Hepatocyte (in vitro differentiated cells): Measurements from ENCODE around the gene GP5. TPM values are rescaled to one million over a fixed set of nuclear protein-coding genes. Genes with fewer than 3 reads are reported as not detected.

Source experiments
- DNase-seq: peaks from one replicate; pipeline ENCODE4 v3.0.0-alpha.2; 2016; ENCODE audit warnings: low spot score
- H2AFZ ChIP-seq: fragments of 200-600 bp; sonication (generic); 2 replicates; pipeline ENCODE4 v1.6.0; 2016; ENCODE audit warnings: antibody characterized with exemption, mild to moderate bottlenecking
- H3K27ac ChIP-seq: fragments of 200-600 bp; sonication (generic); 2 replicates; pipeline ENCODE4 v1.5.1; 2016; ENCODE audit warnings: mild to moderate bottlenecking
- H3K27me3 ChIP-seq: fragments of 200-600 bp; sonication (generic); 2 replicates; pipeline ENCODE4 v1.6.1; 2016
- H3K36me3 ChIP-seq: fragments of 200-600 bp; sonication (generic); replicated peaks from 2 replicates; pipeline ENCODE4 v1.5.1; 2016; ENCODE audit warnings: low read depth; ENCODE audit not compliant: insufficient read depth
- H3K4me1 ChIP-seq: fragments of 200-600 bp; sonication (generic); 2 replicates; pipeline ENCODE4 v1.5.1; 2016; ENCODE audit warnings: mild to moderate bottlenecking, moderate library complexity; ENCODE audit not compliant: insufficient read depth
- H3K4me2 ChIP-seq: fragments of 200-600 bp; sonication (generic); 2 replicates; pipeline ENCODE4 v1.6.0; 2016
- H3K4me3 ChIP-seq: fragments of 200-600 bp; sonication (generic); 2 replicates; pipeline ENCODE4 v1.5.1; 2016; ENCODE audit warnings: mild to moderate bottlenecking
- H3K79me2 ChIP-seq: fragments of 200-600 bp; sonication (generic); 2 replicates; pipeline ENCODE4 v1.6.0; 2017; ENCODE audit warnings: mild to moderate bottlenecking
- H3K9me2 ChIP-seq: fragments of 200-600 bp; sonication (generic); replicated peaks from 2 replicates; pipeline ENCODE4 v1.6.0; 2017; ENCODE audit warnings: mild to moderate bottlenecking; ENCODE audit not compliant: insufficient read depth
- H3K9me3 ChIP-seq: fragments of 200-600 bp; sonication (generic); 2 replicates; pipeline ENCODE4 v1.5.1; 2016; ENCODE audit warnings: low read depth, mild to moderate bottlenecking
- H4K20me1 ChIP-seq: fragments of 200-600 bp; sonication (generic); 2 replicates; pipeline ENCODE4 v1.6.0; 2016; ENCODE audit warnings: mild to moderate bottlenecking; ENCODE audit not compliant: insufficient read depth, poor library complexity, severe bottlenecking
- EZH2 ChIP-seq: fragments of 200-600 bp; sonication (generic); IDR thresholded peaks from 2 replicates; pipeline ENCODE4 v1.6.1; 2016; ENCODE audit warnings: antibody characterized with exemption, mild to moderate bottlenecking, borderline replicate concordance
- EZH2phosphoT487 ChIP-seq: fragments of 200-600 bp; sonication (generic); IDR thresholded peaks from one replicate; pipeline ENCODE4 v1.6.1; 2018; ENCODE audit warnings: antibody characterized with exemption, mild to moderate bottlenecking, low read depth, moderate library complexity; ENCODE audit not compliant: unreplicated experiment, severe bottlenecking
- WGBS: methylation state at CpG from one replicate; pipeline ENCODE4 v1.1.6; 2016; ENCODE audit warnings: low lambda C conversion rate; ENCODE audit errors: missing lambda C conversion rate; 5-methylcytosine and 5-hydroxymethylcytosine counted together
- polyA plus RNA-seq: library from polyadenylated mRNA; unstranded; fragments of >200 nt; fragmentation: Nextera tagmentation; extraction: Ambion mirVana; gene quantifications from 2 replicates; pipeline ENCODE4 v1.2.1, GENCODE V29; 2016
- total RNA-seq: library from RNA; depleted of rRNA; stranded (reverse); fragments of >200 nt; gene quantifications from 2 replicates; pipeline ENCODE4 v1.2.3, GENCODE V29; 2014
- TF ChIP-seq, protein P1 (sequence below): fragments of 200-600 bp; sonication (generic); IDR thresholded peaks from 2 replicates; pipeline ENCODE4 v1.5.1; 2016; ENCODE audit warnings: antibody characterized with exemption, mild to moderate bottlenecking; ENCODE audit not compliant: poor library complexity

Gene GP5
- total and polyA plus RNA-seq, 2 experiments from 2014 or later, result 0.27 TPM; not detected in 1

DNA sequence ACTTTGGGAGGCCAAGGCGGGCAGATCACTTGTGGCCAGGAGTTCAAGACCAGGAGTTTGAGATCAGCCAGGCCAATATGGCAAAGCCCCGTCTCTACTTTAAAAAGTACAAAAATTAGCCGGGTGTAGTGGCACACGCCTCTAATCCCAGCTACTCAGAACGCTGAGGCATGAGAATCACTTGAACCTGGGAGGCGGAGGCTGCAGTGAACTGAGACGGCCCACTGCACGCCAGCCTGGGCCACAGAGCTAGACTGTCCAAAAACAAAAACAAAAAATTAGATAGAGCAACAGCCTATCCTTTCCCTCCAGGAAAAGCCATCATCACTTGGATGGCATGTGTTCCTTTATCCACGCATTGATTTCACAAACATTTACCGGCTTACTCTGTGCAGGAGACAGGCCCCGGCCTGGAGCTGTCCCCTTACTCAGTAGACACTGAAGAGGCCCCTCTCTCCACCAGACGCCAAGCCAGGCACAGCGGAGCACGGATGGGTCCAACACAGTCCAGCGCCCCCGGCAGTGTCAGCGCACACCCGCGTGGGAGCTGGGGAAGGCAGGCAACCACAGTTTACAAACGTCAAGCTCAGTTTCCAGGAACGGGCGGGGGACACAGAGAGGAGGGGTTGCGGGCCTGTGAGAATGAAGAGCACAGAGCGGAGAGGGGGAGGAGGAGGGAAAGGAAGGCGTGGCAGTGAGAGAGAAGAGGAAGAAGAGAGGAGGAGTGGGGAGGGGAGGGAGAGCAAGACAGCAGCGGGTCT, 3.1 kb downstream of the GP5 start:
- no peak for TF ChIP-seq EZH2phosphoT487
- no peak for TF ChIP-seq EZH2
- TF ChIP-seq, protein P1, sequence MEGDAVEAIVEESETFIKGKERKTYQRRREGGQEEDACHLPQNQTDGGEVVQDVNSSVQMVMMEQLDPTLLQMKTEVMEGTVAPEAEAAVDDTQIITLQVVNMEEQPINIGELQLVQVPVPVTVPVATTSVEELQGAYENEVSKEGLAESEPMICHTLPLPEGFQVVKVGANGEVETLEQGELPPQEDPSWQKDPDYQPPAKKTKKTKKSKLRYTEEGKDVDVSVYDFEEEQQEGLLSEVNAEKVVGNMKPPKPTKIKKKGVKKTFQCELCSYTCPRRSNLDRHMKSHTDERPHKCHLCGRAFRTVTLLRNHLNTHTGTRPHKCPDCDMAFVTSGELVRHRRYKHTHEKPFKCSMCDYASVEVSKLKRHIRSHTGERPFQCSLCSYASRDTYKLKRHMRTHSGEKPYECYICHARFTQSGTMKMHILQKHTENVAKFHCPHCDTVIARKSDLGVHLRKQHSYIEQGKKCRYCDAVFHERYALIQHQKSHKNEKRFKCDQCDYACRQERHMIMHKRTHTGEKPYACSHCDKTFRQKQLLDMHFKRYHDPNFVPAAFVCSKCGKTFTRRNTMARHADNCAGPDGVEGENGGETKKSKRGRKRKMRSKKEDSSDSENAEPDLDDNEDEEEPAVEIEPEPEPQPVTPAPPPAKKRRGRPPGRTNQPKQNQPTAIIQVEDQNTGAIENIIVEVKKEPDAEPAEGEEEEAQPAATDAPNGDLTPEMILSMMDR, result no peak
- 34% methylated on average over 26 of the region's 26 CpGs for WGBS
- peaks cover 10% of the 10 kb centered on the region for H3K27me3 ChIP-seq
- H3K27ac ChIP-seq, result peak overlapping the region; percentile 89
- no peaks in the 10 kb centered on the region for H3K9me3 ChIP-seq
- no peaks in the 10 kb centered on the region for H3K79me2 ChIP-seq
- H2AFZ ChIP-seq, result peak overlapping the region; percentile 22
- H4K20me1 ChIP-seq, result no peaks in the 10 kb centered on the region
- peak; percentile 64 for DNase-seq
- H3K4me2 ChIP-seq, result peak overlapping the region; percentile 73
- H3K4me1 ChIP-seq, result peaks cover 20% of the 10 kb centered on the region
- no peaks in the 10 kb centered on the region for H3K9me2 ChIP-seq
- no peak overlapping the region for H3K4me3 ChIP-seq
- H3K36me3 ChIP-seq, result no peaks in the 10 kb centered on the region

- peaks cover 10% of the 10 kb centered on the region for H3K27me3 ChIP-seq
- no peaks in the 10 kb centered on the region for H4K20me1 ChIP-seq
- no peaks in the 10 kb centered on the region for H3K36me3 ChIP-seq
- H3K79me2 ChIP-seq, result no peaks in the 10 kb centered on the region
- H3K4me3 ChIP-seq, result no peak overlapping the region
- peak overlapping the region; percentile 89 for H3K27ac ChIP-seq
- DNase-seq, result peak; percentile 79
- no peaks in the 10 kb centered on the region for H3K9me3 ChIP-seq
- H3K4me2 ChIP-seq, result peak overlapping the region; percentile 73
- peaks cover 20% of the 10 kb centered on the region for H3K4me1 ChIP-seq
- H3K9me2 ChIP-seq, result no peaks in the 10 kb centered on the region
- 63% methylated on average over 5 of the region's 5 CpGs for WGBS
- TF ChIP-seq EZH2phosphoT487, result no peak
- TF ChIP-seq EZH2, result no peak
- TF ChIP-seq, protein P1, result no peak
- peak overlapping the region; percentile 22 for H2AFZ ChIP-seq
Observed at GRCh38 chr3:194395212-194395611, 3.9 kb downstream of the GP5 start.

- Histone ChIP-seq H3K4me1 (peaks cover 20% of the 10 kb centered on the region), H3K9me3 (no peaks in the 10 kb centered on the region), H3K4me2 (no peak overlapping the region), H3K4me3 (no peak overlapping the region), H3K27me3 (peaks cover 3% of the 10 kb centered on the region), H4K20me1 (no peaks in the 10 kb centered on the region), H3K27ac (no peak overlapping the region), H3K79me2 (no peaks in the 10 kb centered on the region), H2AFZ (no peak overlapping the region), H3K36me3 (no peaks in the 10 kb centered on the region), H3K9me2 (no peaks in the 10 kb centered on the region)
- no peak for DNase-seq
- TF ChIP-seq, protein P1, result no peak
- TF ChIP-seq EZH2 (no peak), EZH2phosphoT487 (no peak)
- WGBS, result 88% methylated on average over 7 of the region's 7 CpGs
Observed at GRCh38 chr3:194392576-194392975, 6.5 kb downstream of the GP5 start.
